Loucy (cell line): Measurements from ENCODE around the gene MSANTD1.

Experiments
- H2AFZ ChIP-seq: fragments of 200-600 bp; sonication (generic); 2 replicates; pipeline ENCODE4 v1.6.0; 2016; ENCODE audit warnings: antibody characterized with exemption, mild to moderate bottlenecking, low read length, moderate library complexity
- H3F3A ChIP-seq: fragments of 200-600 bp; 2 replicates; pipeline ENCODE4 v1.6.0; 2016; ENCODE audit warnings: antibody characterized with exemption, low read depth, mild to moderate bottlenecking
- H3K27me3 ChIP-seq: fragments of 200-600 bp; sonication (generic); 2 replicates; pipeline ENCODE4 v1.6.1; 2014; ENCODE audit warnings: low read length, mild to moderate bottlenecking; ENCODE audit not compliant: insufficient read depth, poor library complexity, severe bottlenecking
- H3K36me3 ChIP-seq: fragments of 200-600 bp; sonication (generic); 2 replicates; pipeline ENCODE4 v1.6.1; 2016; ENCODE audit warnings: low read length; ENCODE audit not compliant: insufficient read depth
- H3K4me1 ChIP-seq: fragments of 200-600 bp; sonication (generic); 2 replicates; pipeline ENCODE4 v1.5.1; 2014; ENCODE audit warnings: low read length, mild to moderate bottlenecking; ENCODE audit not compliant: insufficient read depth, poor library complexity, severe bottlenecking
- H3K4me2 ChIP-seq: fragments of 200-600 bp; sonication (generic); 2 replicates; pipeline ENCODE4 v1.6.0; 2014; ENCODE audit warnings: antibody characterized with exemption, low read length, low read depth, mild to moderate bottlenecking; ENCODE audit not compliant: poor library complexity, severe bottlenecking
- H3K4me3 ChIP-seq: fragments of 200-600 bp; sonication (generic); 2 replicates; pipeline ENCODE4 v1.5.1; 2014; ENCODE audit warnings: low read length, mild to moderate bottlenecking, mixed read lengths; ENCODE audit not compliant: poor library complexity, severe bottlenecking
- H3K79me2 ChIP-seq: fragments of 200-600 bp; sonication (generic); 2 replicates; pipeline ENCODE4 v1.6.1; 2014; ENCODE audit warnings: low read length; ENCODE audit not compliant: insufficient read depth
- H3K9ac ChIP-seq: fragments of 200-600 bp; sonication (generic); 2 replicates; pipeline ENCODE4 v1.6.0; 2014; ENCODE audit warnings: mild to moderate bottlenecking, low read depth, low read length, moderate library complexity; ENCODE audit not compliant: poor library complexity, severe bottlenecking
- H3K9me2 ChIP-seq: fragments of 200-600 bp; sonication (generic); replicated peaks from 2 replicates; pipeline ENCODE4 v1.6.1; 2016; ENCODE audit warnings: low read depth, low read length, mixed read lengths
- H3K9me3 ChIP-seq: fragments of 200-600 bp; sonication (generic); 2 replicates; pipeline ENCODE4 v1.6.1; 2014; ENCODE audit warnings: mild to moderate bottlenecking, antibody characterized with exemption, low read length, low read depth; ENCODE audit not compliant: insufficient read depth
- H4K20me1 ChIP-seq: fragments of 200-600 bp; sonication (generic); 2 replicates; pipeline ENCODE4 v1.6.0; 2014; ENCODE audit warnings: antibody characterized with exemption, low read length, mild to moderate bottlenecking; ENCODE audit not compliant: insufficient read depth, poor library complexity, severe bottlenecking
- EZH2phosphoT487 ChIP-seq: fragments of 200-600 bp; IDR thresholded peaks from 2 replicates; pipeline ENCODE4 v1.6.1; 2018; ENCODE audit warnings: antibody characterized with exemption, mild to moderate bottlenecking, moderate library complexity, borderline replicate concordance
- TF ChIP-seq, protein P1 (sequence below): fragments of 200-600 bp; sonication (generic); conservative IDR thresholded peaks from 2 replicates; pipeline ENCODE4 v1.5.1; 2014; ENCODE audit warnings: mild to moderate bottlenecking, antibody characterized with exemption, low read length

Gene MSANTD1

DNA sequence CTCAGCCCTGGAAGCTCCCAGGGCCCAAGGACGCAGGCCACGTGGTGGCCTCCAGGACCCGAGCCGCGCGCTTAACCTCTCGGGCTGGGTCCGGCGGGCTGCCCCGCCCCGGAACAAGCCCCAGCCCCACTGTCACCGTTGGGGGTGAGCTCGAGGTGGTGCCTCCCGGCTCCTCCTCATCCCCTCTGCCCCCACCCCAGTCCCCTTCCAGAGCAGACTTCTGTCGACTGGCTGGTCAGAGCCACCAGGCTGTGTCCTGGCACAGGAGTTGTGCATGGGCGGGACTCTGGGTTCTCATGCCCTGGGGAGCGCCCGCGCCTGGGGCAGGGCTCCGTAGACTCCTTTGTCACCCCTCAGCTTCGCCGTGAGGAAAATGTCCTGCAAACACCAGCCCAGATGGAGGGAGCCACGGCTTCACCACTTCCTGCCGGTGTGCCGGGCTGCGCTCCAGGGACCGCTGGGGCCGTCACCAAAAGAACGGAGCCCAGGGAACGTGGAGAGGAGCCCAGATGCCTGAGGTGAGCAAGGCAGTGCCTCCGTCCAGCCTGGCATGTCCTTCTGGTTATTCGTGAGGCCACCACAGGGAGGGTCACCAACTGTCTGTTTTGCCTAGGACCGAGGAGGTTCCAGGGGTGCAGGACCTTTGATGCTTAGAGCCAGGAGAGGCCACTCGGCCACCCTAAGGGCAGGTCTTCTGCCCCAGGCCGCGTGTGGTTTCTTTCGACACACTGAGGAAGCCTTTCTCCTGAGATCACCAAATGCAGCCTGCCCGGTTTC lies 36.8 kb downstream of the MSANTD1 start:
- Histone ChIP-seq H3K79me2 (no peaks in the 10 kb centered on the region), H3K9me3 (no peaks in the 10 kb centered on the region), H3K27me3 (no peaks in the 10 kb centered on the region), H3K9ac (no peak overlapping the region), H3K9me2 (no peaks in the 10 kb centered on the region), H3F3A (no peaks in the 10 kb centered on the region), H3K36me3 (no peaks in the 10 kb centered on the region), H3K4me3 (no peak overlapping the region), H3K4me2 (no peak overlapping the region), H2AFZ (no peak overlapping the region), H3K4me1 (no peaks in the 10 kb centered on the region), H4K20me1 (no peaks in the 10 kb centered on the region)
- no peak for TF ChIP-seq EZH2phosphoT487
- TF ChIP-seq, protein P1, sequence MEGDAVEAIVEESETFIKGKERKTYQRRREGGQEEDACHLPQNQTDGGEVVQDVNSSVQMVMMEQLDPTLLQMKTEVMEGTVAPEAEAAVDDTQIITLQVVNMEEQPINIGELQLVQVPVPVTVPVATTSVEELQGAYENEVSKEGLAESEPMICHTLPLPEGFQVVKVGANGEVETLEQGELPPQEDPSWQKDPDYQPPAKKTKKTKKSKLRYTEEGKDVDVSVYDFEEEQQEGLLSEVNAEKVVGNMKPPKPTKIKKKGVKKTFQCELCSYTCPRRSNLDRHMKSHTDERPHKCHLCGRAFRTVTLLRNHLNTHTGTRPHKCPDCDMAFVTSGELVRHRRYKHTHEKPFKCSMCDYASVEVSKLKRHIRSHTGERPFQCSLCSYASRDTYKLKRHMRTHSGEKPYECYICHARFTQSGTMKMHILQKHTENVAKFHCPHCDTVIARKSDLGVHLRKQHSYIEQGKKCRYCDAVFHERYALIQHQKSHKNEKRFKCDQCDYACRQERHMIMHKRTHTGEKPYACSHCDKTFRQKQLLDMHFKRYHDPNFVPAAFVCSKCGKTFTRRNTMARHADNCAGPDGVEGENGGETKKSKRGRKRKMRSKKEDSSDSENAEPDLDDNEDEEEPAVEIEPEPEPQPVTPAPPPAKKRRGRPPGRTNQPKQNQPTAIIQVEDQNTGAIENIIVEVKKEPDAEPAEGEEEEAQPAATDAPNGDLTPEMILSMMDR = no peak

GRCh38 chr4:3286335-3287175 lies 37.6 kb downstream of the MSANTD1 start:
- Histone ChIP-seq H3K4me1 (peaks cover 4% of the 10 kb centered on the region), H3K79me2 (no peaks in the 10 kb centered on the region), H3K4me3 (no peak overlapping the region), H3K9ac (no peak overlapping the region), H4K20me1 (no peaks in the 10 kb centered on the region), H3K9me2 (no peaks in the 10 kb centered on the region), H3K9me3 (no peaks in the 10 kb centered on the region), H3K36me3 (no peaks in the 10 kb centered on the region), H3F3A (no peaks in the 10 kb centered on the region), H2AFZ (no peak overlapping the region), H3K4me2 (no peak overlapping the region), H3K27me3 (no peaks in the 10 kb centered on the region)
- TF ChIP-seq, protein P1 = no peak
- TF ChIP-seq EZH2phosphoT487 = no peak

- Histone ChIP-seq H4K20me1 (no peaks in the 10 kb centered on the region), H3K9me3 (no peaks in the 10 kb centered on the region), H3K4me3 (no peak overlapping the region), H3F3A (no peaks in the 10 kb centered on the region), H3K9me2 (no peaks in the 10 kb centered on the region), H3K36me3 (no peaks in the 10 kb centered on the region), H3K79me2 (no peaks in the 10 kb centered on the region), H3K4me1 (peaks cover 7% of the 10 kb centered on the region), H3K9ac (no peak overlapping the region), H2AFZ (no peak overlapping the region), H3K4me2 (no peak overlapping the region), H3K27me3 (no peaks in the 10 kb centered on the region)
- no peak for TF ChIP-seq EZH2phosphoT487
- TF ChIP-seq, protein P1 = no peak
Observed at GRCh38 chr4:3287271-3287971, 38.5 kb downstream of the MSANTD1 start.
